Endothelial cell of umbilical vein (primary cell): ENCODE measurements around the gene SPEM2. TPM values are rescaled to one million over a fixed set of nuclear protein-coding genes. Genes with fewer than 3 reads are reported as not detected.

Experiments
- BruUV-seq: library from RNA; stranded (reverse); fragments of 400-500 nt; replicated peaks from 2 replicates; lab custom pipeline; 2021; lab: Mats Ljungman, UMichigan
- CTCF ChIA-PET: fragments of 300-600, 350-600 bp; sonication (Branson Sonifier 250); formaldehyde crosslinking; loops from one replicate; lab custom pipeline; 2021; ENCODE audit warnings: antibody characterized with exemption, inconsistent platforms; lab: Charles Lee
- POLR2A ChIA-PET: fragments of 300-600, 350-600 bp; sonication (Branson Sonifier 250); formaldehyde crosslinking; loops from one replicate; lab custom pipeline; 2021; ENCODE audit warnings: antibody characterized with exemption, inconsistent platforms; lab: Charles Lee
- DNase-seq: peaks from one replicate; pipeline ENCODE4 v3.0.0-alpha.2; 2011; ENCODE audit warnings: low read depth, low spot score
- FAIRE-seq: peaks from 2 replicates; lab custom pipeline; 2011; peaks lifted over from hg19 to GRCh38; lab: Jason Lieb, UNC
- H2AFZ ChIP-seq: 2 replicates; pipeline ENCODE4 v1.6.0; 2012; ENCODE audit warnings: low read depth, low read length, control low read depth, inconsistent platforms
- H3K27ac ChIP-seq: 2 replicates; pipeline ENCODE4 v1.5.1; 2011; ENCODE audit warnings: low read depth, mild to moderate bottlenecking, control low read depth, low read length, moderate library complexity; ENCODE audit not compliant: insufficient read depth
- H3K27me3 ChIP-seq, 2 experiments: 2 replicates each; pipeline versions ENCODE4 v1.6.0 to v1.6.1; 2011; ENCODE audit warnings: low read length in 2 of 2, mixed read lengths in 1 of 2; ENCODE audit not compliant: control insufficient read depth in 2 of 2, insufficient read depth in 2 of 2
- H3K36me3 ChIP-seq, 2 experiments: 2 replicates in 1 of 2; 3 replicates in 1 of 2; pipeline ENCODE4 v1.5.1; 2011; ENCODE audit warnings: low read length in 2 of 2, mild to moderate bottlenecking in 1 of 2, moderate library complexity in 1 of 2; ENCODE audit not compliant: control insufficient read depth in 2 of 2, insufficient read depth in 2 of 2; ENCODE audit errors: extremely low read depth in 1 of 2
- H3K4me1 ChIP-seq: 3 replicates; pipeline ENCODE4 v1.5.1; 2011; ENCODE audit warnings: mild to moderate bottlenecking, low read length; ENCODE audit not compliant: control insufficient read depth, insufficient read depth; ENCODE audit errors: extremely low read depth
- H3K4me2 ChIP-seq: 2 replicates; pipeline ENCODE4 v1.6.1; 2011; ENCODE audit warnings: low read length, control low read depth, mixed read lengths; ENCODE audit not compliant: insufficient read depth
- H3K4me3 ChIP-seq, 3 experiments: fragments of 200-600 bp in 1 of 3; sonication (generic), shearing (Covaris generic) in 1 of 3; replicated peaks in 1 of 3; 2 replicates each; pipeline ENCODE4 v1.5.1; 2011 to 2016; ENCODE audit warnings: control low read depth in 3 of 3, low read length in 3 of 3, mild to moderate bottlenecking in 2 of 3, inconsistent platforms in 1 of 3, low read depth in 1 of 3, moderate library complexity in 1 of 3; ENCODE audit not compliant: insufficient read depth in 1 of 3
- H3K79me2 ChIP-seq: 2 replicates; pipeline ENCODE4 v1.6.0; 2012; ENCODE audit warnings: low read length, inconsistent platforms; ENCODE audit not compliant: control insufficient read depth, insufficient read depth
- H3K9ac ChIP-seq: replicated peaks from 2 replicates; pipeline ENCODE3; 2011; ENCODE audit warnings: low read length, control low read depth; ENCODE audit not compliant: insufficient read depth; ENCODE audit errors: extremely low read depth
- H3K9me1 ChIP-seq: replicated peaks from 3 replicates; pipeline ENCODE4 v1.6.0; 2011; ENCODE audit warnings: mild to moderate bottlenecking, low read length; ENCODE audit not compliant: control insufficient read depth, insufficient read depth; ENCODE audit errors: extremely low read depth
- H3K9me3 ChIP-seq: replicated peaks from 2 replicates; pipeline ENCODE4 v1.5.1; 2012; ENCODE audit warnings: low read length, inconsistent platforms; ENCODE audit not compliant: control insufficient read depth, insufficient read depth
- H4K20me1 ChIP-seq: replicated peaks from 2 replicates; pipeline ENCODE3; 2011; ENCODE audit warnings: mild to moderate bottlenecking, low read length; ENCODE audit not compliant: control insufficient read depth, insufficient read depth; ENCODE audit errors: extremely low read depth
- CTCF ChIP-seq, 2 donors: IDR thresholded peaks; 1 replicate in 1 of 2; 2 replicates in 1 of 2; pipeline ENCODE4 v1.5.1; 2011; ENCODE audit warnings: low read length in 2 of 2, mild to moderate bottlenecking in 2 of 2, moderate library complexity in 2 of 2, control low read depth in 1 of 2, inconsistent platforms in 1 of 2, low read depth in 1 of 2; ENCODE audit not compliant: insufficient read depth in 1 of 2; ENCODE audit errors: extremely low read depth in 1 of 2
- EZH2 ChIP-seq: IDR thresholded peaks from 2 replicates; pipeline ENCODE4 v1.6.1; 2012; ENCODE audit warnings: borderline replicate concordance, low read depth, mild to moderate bottlenecking, moderate library complexity, low read length, inconsistent platforms; ENCODE audit not compliant: severe bottlenecking
- FOS ChIP-seq: IDR thresholded peaks from 2 replicates; pipeline ENCODE4 v1.6.1; 2011; ENCODE audit warnings: mild to moderate bottlenecking, low read length, moderate library complexity, borderline replicate concordance; ENCODE audit not compliant: insufficient read depth
- GATA2 ChIP-seq: IDR thresholded peaks from 2 replicates; pipeline ENCODE4 v1.7.0; 2011; ENCODE audit warnings: low read depth, mild to moderate bottlenecking, moderate library complexity, mixed read lengths, low read length; ENCODE audit not compliant: insufficient read length, insufficient read depth
- JUN ChIP-seq: IDR thresholded peaks from 2 replicates; pipeline ENCODE4 v1.6.1; 2011; ENCODE audit warnings: borderline replicate concordance, low read depth; ENCODE audit not compliant: insufficient read length, insufficient read depth
- MYC ChIP-seq: IDR thresholded peaks from one replicate; pipeline ENCODE4 v1.6.1; 2011; ENCODE audit warnings: mild to moderate bottlenecking, low read depth, low read length
- POLR2A ChIP-seq: IDR thresholded peaks from 2 replicates; pipeline ENCODE4 v1.6.1; 2012; ENCODE audit warnings: low read depth, mild to moderate bottlenecking, control low read depth, low read length
- POLR2AphosphoS5 ChIP-seq: IDR thresholded peaks from 2 replicates; pipeline ENCODE4 v1.6.1; 2012; ENCODE audit warnings: low read depth, mild to moderate bottlenecking, control low read depth, low read length, moderate library complexity; ENCODE audit not compliant: insufficient read depth
- dilution Hi-C: fragments of 300-500 bp; cut with MboI; formaldehyde crosslinking; loops from one replicate; pipeline ENCODE4 v1.15.0; 2019; ENCODE audit warnings: low sequenced_read_pairs; ENCODE audit not compliant: extremely low pct_ligation_motif_present
- intact Hi-C: fragments of 100-400 bp; cut with micrococcal nuclease; formaldehyde crosslinking; loops from one replicate; pipeline ENCODE4 v1.10.0; 2022
- polyA plus RNA-seq, 4 experiments: library from polyadenylated mRNA; depleted of rRNA in 3 of 4; stranded (reverse) in 3 of 4; unstranded in 1 of 4; fragments of >200 nt; gene quantifications; 2 replicates each; pipeline versions ENCODE4 v1.2.1 to v1.2.3, GENCODE V29; 2011 to 2012; ENCODE audit warnings: missing spikeins in 1 of 4
- total RNA-seq: library from RNA; stranded (reverse); gene quantifications from 2 replicates; pipeline ENCODE4 v1.2.3, GENCODE V29; 2021
- TF ChIP-seq, protein P1 (sequence below): IDR thresholded peaks from 2 replicates; pipeline ENCODE4 v1.6.1; 2011; ENCODE audit not compliant: insufficient read depth, insufficient read length

The SPEM2 gene
- total and polyA plus RNA-seq, 2 donors (not counting 3 experiments of a cell fraction or from before 2014, with no cell fraction given), result not detected

DNA sequence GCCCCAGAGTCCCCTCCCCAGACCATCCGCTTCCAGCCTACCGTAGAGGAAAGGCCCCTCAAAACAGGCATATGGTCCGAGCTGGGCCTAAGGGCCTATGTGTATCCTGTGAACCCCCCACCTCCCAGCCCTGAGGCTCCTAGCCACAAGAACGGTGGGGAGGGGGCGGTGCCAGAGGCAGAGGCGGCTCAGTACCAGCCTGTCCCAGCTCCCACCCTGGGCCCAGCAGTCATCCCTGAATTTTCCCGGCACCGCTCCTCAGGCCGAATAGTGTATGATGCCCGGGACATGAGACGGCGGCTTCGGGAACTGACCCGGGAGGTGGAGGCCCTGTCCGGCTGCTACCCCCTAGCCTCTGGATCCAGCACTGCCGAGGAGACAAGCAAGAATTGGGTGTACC lies 4.2 kb upstream of the SPEM2 start:
- Histone ChIP-seq H2AFZ (no peak overlapping the region), H3K9ac (no peak overlapping the region), H3K4me1 (no peaks in the 10 kb centered on the region), H3K4me2 (no peak overlapping the region), H3K79me2 (no peaks in the 10 kb centered on the region), H3K9me3 (no peaks in the 10 kb centered on the region), H3K27ac (no peak overlapping the region), H3K4me3 (no peak overlapping the region), H3K9me1 (no peaks in the 10 kb centered on the region), H3K27me3 (no peaks in the 10 kb centered on the region), H4K20me1 (no peaks in the 10 kb centered on the region), H3K36me3 (no peaks in the 10 kb centered on the region)
- CTCF ChIA-PET, result no interaction called here
- FAIRE-seq (no peak), DNase-seq (no peak)
- POLR2A ChIA-PET, result no interaction called here
- TF ChIP-seq POLR2AphosphoS5, result no peak
- no peak for TF ChIP-seq EZH2
- TF ChIP-seq, protein P1, sequence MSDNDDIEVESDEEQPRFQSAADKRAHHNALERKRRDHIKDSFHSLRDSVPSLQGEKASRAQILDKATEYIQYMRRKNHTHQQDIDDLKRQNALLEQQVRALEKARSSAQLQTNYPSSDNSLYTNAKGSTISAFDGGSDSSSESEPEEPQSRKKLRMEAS, result no peak
- no peak for TF ChIP-seq CTCF (IDR thresholded peaks at IDR 0.05; ENCODE audit: extremely low read depth in 1 of 2, insufficient read depth in 1 of 2, low read depth in 1 of 2, low read length in 2 of 2)
- intact Hi-C loops, result no loop called here
- dilution Hi-C loops, result no loop called here
- no TSS peak for BruUV-seq

- no peak for FAIRE-seq
- no peak overlapping the region for H2AFZ ChIP-seq
- H3K27ac ChIP-seq, result no peak overlapping the region
- dilution Hi-C loops (no loop called here), intact Hi-C loops (no loop called here)
- ChIA-PET CTCF (interaction anchor here (0.6 to 1.0 kb wide), 3 partner anchors 13 to 20 kb away, joined by 3 read pairs; partner anchors contain the start of gene TMEM256), POLR2A (interaction anchor here (1.9 kb wide), 1 partner anchor 19 kb away, joined by 4 read pairs; the partner anchor contains the start of gene TMEM256)
- no peaks in the 10 kb centered on the region for H3K27me3 ChIP-seq
- H3K4me3 ChIP-seq, result no peak overlapping the region
- H3K79me2 ChIP-seq, result no peaks in the 10 kb centered on the region
- no TSS peak for BruUV-seq
- H3K9ac ChIP-seq, result no peak overlapping the region
- no peaks in the 10 kb centered on the region for H3K9me1 ChIP-seq
- H3K9me3 ChIP-seq, result no peaks in the 10 kb centered on the region
- no peak for TF ChIP-seq EZH2
- TF ChIP-seq JUN, result no peak
- TF ChIP-seq POLR2AphosphoS5, result no peak
- TF ChIP-seq CTCF (IDR thresholded peaks at IDR 0.05; ENCODE audit: extremely low read depth in 1 of 2, insufficient read depth in 1 of 2, low read depth in 1 of 2, low read length in 2 of 2), result no peak
- no peak for TF ChIP-seq FOS
- no peak for TF ChIP-seq POLR2A
- no peak for TF ChIP-seq MYC
- TF ChIP-seq, protein P1, result no peak
- no peak for TF ChIP-seq GATA2
- H4K20me1 ChIP-seq, result no peaks in the 10 kb centered on the region
- H3K36me3 ChIP-seq, result no peaks in the 10 kb centered on the region
- no peaks in the 10 kb centered on the region for H3K4me1 ChIP-seq
- H3K4me2 ChIP-seq, result no peak overlapping the region
- no peak for DNase-seq
Observed at GRCh38 chr17:7423679-7424078, 1.7 kb upstream of the SPEM2 start.
